T47D (cell line): ENCODE data around the gene PIEZO1.

ENCODE experiments used
- DNase-seq, 2 experiments: peaks; one replicate each; pipeline versions ENCODE4 v3.0.0 to v3.0.0-alpha.2; 2011 to 2012; ENCODE audit warnings: low read depth in 1 of 2, low spot score in 1 of 2
- JUND ChIP-seq: IDR thresholded peaks from 2 replicates; pipeline ENCODE4 v1.6.1; 2012; ENCODE audit warnings: low read depth
- in situ Hi-C: cut with HindIII; loops from 2 replicates; pipeline ENCODE4 v1.10.0; 2016; ENCODE audit warnings: low sequenced_read_pairs, low pct_unique_long_range_greater_than_20kb

Gene PIEZO1

GRCh38 chr16:88732961-88733294 is 52.1 kb downstream of the PIEZO1 start:
- no peak for DNase-seq
- in situ Hi-C loops = no loop called here
- TF ChIP-seq JUND = no peak

- no peak for TF ChIP-seq JUND
- in situ Hi-C loops = no loop called here
- no peak for DNase-seq
Observed at GRCh38 chr16:88732172-88732960, 52.7 kb downstream of the PIEZO1 start.

- no peak for DNase-seq
- in situ Hi-C loops = no loop called here
- TF ChIP-seq JUND = no peak
Observed at GRCh38 chr16:88731699-88732098, 53.3 kb downstream of the PIEZO1 start.

GRCh38 chr16:88730632-88731607 is 54.1 kb downstream of the PIEZO1 start:
- in situ Hi-C loops = no loop called here
- no peak for TF ChIP-seq JUND
- DNase-seq = no peak

GRCh38 chr16:88727871-88728270 is 57.1 kb downstream of the PIEZO1 start:
- in situ Hi-C loops = no loop called here
- no peak for TF ChIP-seq JUND
- no peak for DNase-seq

- in situ Hi-C loops = no loop called here
- TF ChIP-seq JUND = no peak
- no peak for DNase-seq
Observed at GRCh38 chr16:88726981-88727380, 58.0 kb downstream of the PIEZO1 start.

GRCh38 chr16:88726408-88726749 is 58.6 kb downstream of the PIEZO1 start:
- no peak for TF ChIP-seq JUND
- in situ Hi-C loops = no loop called here

GRCh38 chr16:88725609-88726407 is 59.2 kb downstream of the PIEZO1 start:
- TF ChIP-seq JUND = no peak
- in situ Hi-C loops = no loop called here
- no peak for DNase-seq

More at GRCh38 chr16:88726408-88726749, 58.6 kb downstream of the PIEZO1 start:
- DNase-seq = no peak

GRCh38 chr16:88724855-88725555 is 60.0 kb downstream of the PIEZO1 start:
- no peak for DNase-seq
- TF ChIP-seq JUND = no peak
- in situ Hi-C loops = no loop called here

- no peak for TF ChIP-seq JUND
- no peak for DNase-seq
- in situ Hi-C loops = no loop called here
Observed at GRCh38 chr16:88723911-88724310, 61.1 kb downstream of the PIEZO1 start.

- in situ Hi-C loops = no loop called here
- no peak for TF ChIP-seq JUND
- DNase-seq = no peak
Observed at GRCh38 chr16:88723507-88723887, 61.5 kb downstream of the PIEZO1 start.
